NCI-H2196 treated with DMSO at 0.1 percent for 48 hours (cell line): ENCODE measurements around the gene AXIN1.
"Not testable (repeated sequence)": the region's sequence is repeated elsewhere in the genome, so short reads cannot be mapped to it uniquely, and the experiment has no call there.

Experiments
- DNase-seq: peaks from one replicate; lab custom pipeline; 2025; ENCODE audit not compliant: unreplicated experiment; lab: John Stamatoyannopoulos, UW

The AXIN1 gene

GRCh38 chr16:352547-353403, at the start of gene AXIN1:
TSS of gene AXIN1 (minus strand) at chr16:352723. CDS start at chr16:347025, 5,698 bp downstream.
- peak; percentile 99 for DNase-seq

GRCh38 chr16:401468-402348, 49.2 kb upstream of the AXIN1 start, which contains the start of gene DECR2:
TSS of gene DECR2 (plus strand) at chr16:401885. CDS start at chr16:401964, 79 bp downstream.
- peak; percentile 84 for DNase-seq

- DNase-seq = no peak
Measured at GRCh38 chr16:400061-400591, 47.6 kb upstream of the AXIN1 start.

GRCh38 chr16:399340-400019, 47.0 kb upstream of the AXIN1 start:
- DNase-seq = no peak

- DNase-seq = no peak
Measured at GRCh38 chr16:398561-399339, 46.2 kb upstream of the AXIN1 start.

GRCh38 chr16:397736-398332, 45.3 kb upstream of the AXIN1 start:
- DNase-seq = no peak

GRCh38 chr16:397135-397661, 44.7 kb upstream of the AXIN1 start, which contains the start of gene NME4:
TSS of gene NME4 (plus strand) at chr16:397199. CDS start at chr16:397223, 24 bp downstream.
- DNase-seq = no peak

GRCh38 chr16:396605-397004, 44.1 kb upstream of the AXIN1 start:
- DNase-seq = no peak

GRCh38 chr16:396199-396598, 43.7 kb upstream of the AXIN1 start:
- DNase-seq = no peak

GRCh38 chr16:392450-393030, 40.0 kb upstream of the AXIN1 start:
- DNase-seq = no peak

GRCh38 chr16:391885-392335, 39.4 kb upstream of the AXIN1 start:
- peak; percentile 32 for DNase-seq

GRCh38 chr16:389352-389751, 36.8 kb upstream of the AXIN1 start:
- DNase-seq = no peak

- DNase-seq = not testable (repeated sequence)
Measured at GRCh38 chr16:387761-388666, 35.5 kb upstream of the AXIN1 start.

GRCh38 chr16:386641-387156, 34.2 kb upstream of the AXIN1 start:
- DNase-seq = no peak

- DNase-seq = peak; percentile 60
Measured at GRCh38 chr16:383326-384051, 31.0 kb upstream of the AXIN1 start.

GRCh38 chr16:381789-382717, 29.5 kb upstream of the AXIN1 start, which contains the start of gene PGAP6:
TSS of gene PGAP6 (minus strand) at chr16:381978. CDS start at chr16:381821, 157 bp downstream.
- peak; percentile 22 for DNase-seq
